Cerebellar cortex (tissue), 1 donor: ENCODE results near the gene CACTIN.
A peak's percentile ranks its signal among the peaks of the same experiment; 100 is the strongest.
"Not testable (repeated sequence)": the region's sequence is repeated elsewhere in the genome, so short reads cannot be mapped to it uniquely, and the experiment has no call there.

ENCODE experiments used
- DNase-seq: peaks from one replicate; pipeline ENCODE4 v3.0.0-alpha.2; 2015; ENCODE audit warnings: low spot score

CACTIN gene

DNA sequence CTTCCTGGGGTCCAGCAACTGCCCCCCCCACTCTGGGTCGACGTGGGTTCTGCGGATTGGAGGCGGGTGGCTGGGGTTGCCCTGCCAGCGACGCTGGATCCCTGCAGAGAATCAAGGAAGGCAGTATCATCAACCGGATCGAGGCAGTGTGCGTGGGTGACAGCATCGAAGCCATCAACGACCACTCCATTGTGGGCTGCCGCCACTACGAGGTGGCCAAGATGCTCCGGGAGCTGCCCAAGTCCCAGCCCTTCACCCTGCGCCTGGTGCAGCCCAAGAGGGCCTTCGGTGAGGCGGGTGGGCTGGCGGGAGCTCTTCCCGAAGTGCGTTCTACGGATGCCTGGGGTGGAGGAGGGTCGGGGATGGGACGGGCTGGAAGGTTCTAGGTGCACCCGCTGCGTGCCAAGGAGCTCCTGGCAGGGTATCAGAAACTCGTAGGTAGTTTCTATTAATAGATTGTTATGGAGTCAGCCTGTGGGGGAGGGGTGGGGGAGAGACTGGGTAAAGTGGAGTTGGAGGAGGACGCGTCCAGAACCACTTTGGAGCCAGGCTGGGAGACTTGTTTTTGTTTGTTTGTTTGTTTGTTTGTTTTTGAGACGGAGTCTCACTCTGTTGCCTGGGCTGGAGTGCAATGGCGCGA, 39.8 kb downstream of the CACTIN start:
- DNase-seq: no peak

DNA sequence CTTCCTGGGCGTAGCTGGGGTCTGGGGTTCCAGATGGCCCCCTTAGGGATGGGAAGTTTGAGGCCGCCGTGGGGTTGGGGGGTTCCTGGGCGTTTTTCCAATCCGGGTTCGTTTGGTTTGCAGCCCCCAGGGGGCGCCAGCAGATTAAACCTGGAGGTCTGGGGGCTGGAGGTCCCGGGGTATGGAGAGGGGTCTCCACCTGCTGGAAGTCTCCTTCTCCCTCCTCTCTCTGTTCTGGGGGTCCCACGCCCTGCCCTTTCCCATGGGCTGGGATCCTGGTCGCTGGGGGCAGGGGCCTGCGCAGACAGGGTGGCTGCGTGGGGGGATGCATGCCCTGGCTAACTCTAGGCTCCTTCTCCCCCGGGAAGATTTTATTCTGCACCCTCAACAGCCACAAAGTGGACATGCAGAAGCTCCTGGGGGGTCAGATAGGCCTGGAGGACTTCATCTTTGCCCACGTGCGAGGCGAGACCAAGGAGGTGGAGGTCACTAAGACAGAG, 40.4 kb downstream of the CACTIN start:
- no peak for DNase-seq

DNA sequence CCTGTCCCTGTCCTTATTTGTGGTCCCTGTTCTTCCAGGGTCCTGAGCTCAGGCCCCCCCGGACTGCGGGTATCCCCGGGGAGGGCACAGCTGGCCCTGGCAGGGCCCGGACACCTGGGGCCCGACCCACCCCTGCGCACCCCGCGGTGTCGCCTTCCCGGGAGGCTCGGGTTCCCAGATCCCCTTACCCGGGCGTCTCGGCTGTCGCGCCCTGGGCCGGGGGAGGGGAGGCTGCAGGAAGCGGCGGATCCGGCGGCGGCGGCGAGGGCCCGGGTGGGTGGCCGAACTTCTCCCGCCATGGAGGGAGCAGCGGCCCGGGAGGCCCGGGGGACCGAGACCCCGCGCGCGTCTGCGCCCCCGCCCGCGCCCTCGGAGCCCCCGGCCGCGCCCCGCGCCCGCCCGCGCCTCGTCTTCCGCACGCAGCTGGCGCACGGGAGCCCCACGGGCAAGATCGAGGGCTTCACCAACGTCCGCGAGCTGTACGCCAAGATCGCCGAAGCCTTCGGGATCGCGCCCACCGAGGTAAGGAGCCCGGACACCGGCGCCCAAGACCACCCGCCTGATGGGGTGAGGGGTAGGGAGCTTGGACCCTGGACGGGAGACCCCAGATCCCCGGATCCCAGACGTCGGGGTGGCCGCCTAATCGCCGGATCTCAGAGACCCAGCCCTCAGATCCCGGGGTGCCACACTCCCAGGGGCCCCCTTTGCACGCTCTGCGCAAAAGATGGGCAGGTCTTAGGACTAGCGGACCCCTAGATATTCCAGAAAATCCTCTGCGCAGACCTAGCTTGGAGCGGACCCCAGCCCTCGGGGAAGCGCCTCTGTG, 41.1 kb downstream of the CACTIN start, which contains the start of gene GIPC3:
Gene GIPC3, plus strand, starts transcription at position 178 of the 826 bp plus-strand sequence. Its CDS starts 120 bp downstream, at position 298.
- DNase-seq: no peak

- DNase-seq: not testable (repeated sequence)
Measured at GRCh38 chr19:3584036-3584802, 42.4 kb downstream of the CACTIN start.

GRCh38 chr19:3581792-3582191, 44.8 kb downstream of the CACTIN start:
- not testable (repeated sequence) for DNase-seq

DNA sequence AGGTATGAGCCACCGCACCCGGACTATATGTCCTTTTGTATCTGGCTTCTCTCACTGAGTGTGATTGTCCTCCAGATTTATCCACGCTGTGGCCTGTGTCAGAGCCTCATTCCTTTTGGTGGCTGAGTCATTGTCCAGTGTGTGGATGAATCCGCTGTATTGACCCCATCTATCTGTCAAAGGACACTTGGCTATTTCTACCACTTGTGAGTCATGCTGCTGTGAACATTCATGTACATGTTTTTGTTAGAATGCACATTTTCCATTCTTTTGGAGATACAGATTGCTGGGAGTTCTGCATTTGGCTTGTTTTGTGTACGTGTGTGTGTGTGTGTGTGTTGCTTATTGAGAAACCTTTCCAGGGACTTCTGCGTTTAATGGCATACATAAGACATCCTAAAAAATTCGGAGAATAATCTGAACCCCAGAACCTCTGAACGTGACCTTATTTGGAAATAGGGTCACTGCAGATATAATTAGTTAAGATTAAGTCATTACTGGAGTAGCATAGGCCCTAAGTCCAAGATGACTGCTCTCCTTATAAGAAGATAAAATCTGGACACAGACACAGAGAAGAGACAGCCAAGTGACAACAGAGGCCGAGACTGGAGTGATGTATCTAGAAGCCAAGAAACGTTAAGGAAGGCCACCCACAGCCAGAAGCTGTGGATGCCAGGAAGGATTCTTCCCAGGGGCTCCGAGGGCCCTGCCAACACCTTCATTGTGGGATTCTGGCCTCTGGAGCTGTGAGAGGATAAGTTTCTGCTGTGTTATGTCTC, 46.2 kb downstream of the CACTIN start:
- DNase-seq: no peak

DNA sequence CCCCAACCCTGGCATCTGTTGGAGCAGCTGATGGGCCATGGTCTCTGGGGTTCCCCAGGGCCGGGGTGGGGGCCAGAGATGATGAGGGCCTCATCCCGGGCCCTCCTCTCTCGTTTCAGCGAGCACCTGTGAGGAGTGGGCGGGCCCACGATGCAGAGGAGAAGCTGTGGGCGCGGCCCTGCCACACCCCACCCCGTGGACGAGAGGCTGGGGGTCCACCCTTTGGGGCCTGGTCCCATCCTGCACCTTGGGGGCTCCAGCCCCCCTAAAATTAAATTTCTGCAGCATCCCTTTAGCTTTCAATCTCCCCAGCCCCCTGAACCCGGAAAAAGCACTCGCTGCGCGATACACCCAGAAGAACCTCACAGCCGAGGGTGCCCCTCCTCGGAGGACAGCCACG, 48.2 kb downstream of the CACTIN start:
- DNase-seq: no peak

DNA sequence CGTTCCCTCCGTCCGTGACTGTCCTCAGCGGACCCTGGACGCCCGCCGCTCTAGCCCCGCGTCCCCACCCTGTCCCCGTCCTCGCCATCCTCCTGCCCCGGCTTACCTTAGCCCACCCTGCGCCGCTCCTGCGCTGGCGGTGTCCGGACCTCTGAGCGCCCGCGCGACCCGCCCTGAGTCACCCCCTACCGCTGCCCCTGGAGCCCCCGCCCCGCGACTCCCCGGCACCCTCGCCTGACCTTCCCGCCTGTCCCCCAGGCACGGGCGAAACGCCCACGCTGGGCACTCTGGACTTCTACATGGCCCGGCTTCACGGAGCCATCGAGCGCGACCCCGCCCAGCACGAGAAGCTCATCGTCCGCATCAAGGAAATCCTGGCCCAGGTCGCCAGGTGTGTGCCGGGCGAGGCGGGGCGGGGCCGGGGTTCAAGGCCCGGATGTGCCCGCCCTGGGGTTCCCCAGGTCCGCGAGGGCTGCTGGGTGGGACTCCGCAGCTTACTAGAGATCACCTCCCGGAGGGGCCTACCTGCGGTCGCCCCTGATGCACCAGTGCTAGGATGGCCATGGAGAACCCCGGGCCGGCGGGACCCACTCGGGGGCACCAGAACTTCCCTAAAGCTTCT, 48.8 kb downstream of the CACTIN start:
- no peak for DNase-seq

- DNase-seq: no peak
Measured at GRCh38 chr19:3576696-3577443, 49.7 kb downstream of the CACTIN start.

GRCh38 chr19:3575949-3576673, 50.5 kb downstream of the CACTIN start:
- no peak for DNase-seq

- peak; percentile 64 for DNase-seq
Measured at GRCh38 chr19:3575260-3575741, 51.3 kb downstream of the CACTIN start.

DNA sequence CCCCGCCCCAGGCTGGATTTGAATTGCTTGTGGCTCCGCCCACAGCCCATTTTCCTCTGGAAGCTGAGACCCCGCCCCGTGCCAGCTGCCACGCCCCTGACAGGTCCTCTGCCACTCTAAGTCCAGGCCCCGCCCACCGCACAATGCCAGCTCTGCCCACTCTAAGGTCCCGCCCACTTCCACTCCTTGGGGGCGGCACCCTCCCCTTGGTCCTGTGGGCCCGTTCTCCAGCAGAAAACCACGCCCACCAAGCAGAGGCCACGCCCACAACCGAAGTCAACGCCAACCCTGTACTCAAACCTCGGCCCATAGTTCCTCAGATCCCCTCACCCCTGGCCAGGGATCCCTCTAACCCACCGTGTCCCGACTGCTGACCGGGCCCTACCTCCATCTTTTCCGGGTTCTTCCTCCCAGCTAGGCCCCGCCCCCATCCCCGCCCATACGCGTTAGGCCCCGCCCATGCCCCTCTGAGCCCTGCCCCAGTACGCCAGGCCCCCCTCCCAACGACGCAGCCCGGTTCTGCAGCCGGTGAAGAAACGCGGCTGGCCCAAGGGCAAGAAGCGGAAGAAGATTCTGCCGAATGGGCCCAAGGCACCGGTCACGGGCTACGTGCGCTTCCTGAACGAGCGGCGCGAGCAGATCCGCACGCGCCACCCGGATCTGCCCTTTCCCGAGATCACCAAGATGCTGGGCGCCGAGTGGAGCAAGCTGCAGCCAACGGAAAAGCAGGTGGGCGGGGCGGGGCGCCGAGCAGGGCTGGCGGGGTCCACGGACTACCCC, 52.5 kb downstream of the CACTIN start:
- peak; percentile 89 for DNase-seq

GRCh38 chr19:3573162-3573857, 53.3 kb downstream of the CACTIN start:
- DNase-seq: no peak

DNA sequence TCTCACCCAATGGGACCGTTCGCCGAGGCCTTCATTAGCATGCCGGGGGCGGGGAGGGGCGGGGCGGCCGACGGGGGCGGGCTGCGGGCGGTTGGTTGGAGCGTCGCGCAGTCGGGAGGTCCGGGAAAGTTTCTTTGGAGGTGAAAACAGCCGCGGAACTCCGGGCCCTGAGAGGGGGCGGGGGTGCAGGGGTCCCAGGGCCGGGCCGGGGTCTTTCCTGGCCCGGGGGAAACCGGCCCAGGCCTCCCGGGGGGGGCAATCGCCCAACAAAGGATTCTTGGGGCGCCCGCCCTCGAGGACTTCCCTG, 53.8 kb downstream of the CACTIN start, which contains the start of gene HMG20B:
Gene HMG20B, plus strand, starts transcription at position 90 of the 307 bp plus-strand sequence. CDS start 366 bp downstream, outside the sequence.
- no peak for DNase-seq

DNA sequence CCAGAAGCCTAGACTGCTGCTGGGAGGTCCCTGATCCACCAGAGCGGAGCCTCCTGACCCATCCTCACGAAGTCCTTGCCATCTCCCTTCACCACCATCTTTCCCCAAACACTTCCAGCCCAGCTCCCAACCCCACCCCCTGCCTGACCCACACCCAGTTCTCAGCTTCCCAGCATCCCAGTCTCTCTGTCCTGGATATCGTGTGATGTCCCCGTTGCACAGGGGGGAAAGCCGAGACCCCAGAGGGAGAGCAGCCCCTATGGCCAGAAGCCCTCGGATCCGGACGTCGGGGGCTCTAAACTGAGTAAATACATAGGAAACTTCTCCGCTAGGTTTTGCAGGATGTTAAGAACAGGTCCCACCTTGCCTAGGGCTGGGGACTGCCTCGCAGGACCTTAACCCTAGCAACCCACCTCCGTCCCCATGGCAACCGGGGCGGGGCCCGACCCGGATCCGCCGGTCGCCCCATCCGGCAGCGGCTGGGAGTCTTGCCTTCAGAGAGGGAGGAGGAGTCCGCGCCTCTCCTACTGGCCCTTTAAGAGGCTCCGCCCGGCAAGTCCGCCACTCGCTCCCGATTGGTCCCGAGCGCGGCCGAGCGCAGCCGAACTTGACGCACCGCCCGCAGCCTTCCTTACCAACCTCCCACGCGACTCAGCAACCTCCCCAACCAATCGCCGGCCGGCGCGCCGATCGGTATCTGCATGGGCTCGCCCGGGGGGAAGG, 54.3 kb downstream of the CACTIN start:
- DNase-seq: peak; percentile 99

DNA sequence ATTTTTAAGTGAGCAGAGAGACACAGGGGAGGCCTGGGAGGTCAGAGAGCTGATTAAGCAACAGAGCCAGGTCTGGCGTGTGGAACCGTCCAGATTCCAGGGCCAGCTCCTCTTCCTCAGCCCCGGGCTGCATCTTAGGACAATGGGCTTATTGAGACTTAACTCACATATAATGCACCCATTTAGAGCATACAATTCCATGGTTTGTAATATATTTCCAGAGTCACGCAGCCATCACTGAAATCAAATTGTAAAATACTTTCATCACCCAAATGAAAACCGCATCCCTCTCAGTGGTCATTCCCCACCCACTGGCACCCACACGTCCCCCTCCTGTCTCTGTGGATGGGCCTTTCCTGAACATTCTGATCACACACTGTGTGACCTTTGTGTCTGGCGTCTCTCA, 56.0 kb downstream of the CACTIN start:
- DNase-seq: no peak

GRCh38 chr19:3570042-3570441, 56.5 kb downstream of the CACTIN start:
- not testable (repeated sequence) for DNase-seq
